Hepatocyte (in vitro differentiated cells): Measurements from ENCODE around the gene MDP1. TPM values are rescaled to one million over a fixed set of nuclear protein-coding genes. Genes with fewer than 3 reads are reported as not detected.
"Not testable (repeated sequence)": the region's sequence is repeated elsewhere in the genome, so short reads cannot be mapped to it uniquely, and the experiment has no call there.

Experiments
- DNase-seq: peaks from one replicate; pipeline ENCODE4 v3.0.0-alpha.2; 2016; ENCODE audit warnings: low spot score
- H2AFZ ChIP-seq: fragments of 200-600 bp; sonication (generic); 2 replicates; pipeline ENCODE4 v1.6.0; 2016; ENCODE audit warnings: antibody characterized with exemption, mild to moderate bottlenecking
- H3K27ac ChIP-seq: fragments of 200-600 bp; sonication (generic); 2 replicates; pipeline ENCODE4 v1.5.1; 2016; ENCODE audit warnings: mild to moderate bottlenecking
- H3K27me3 ChIP-seq: fragments of 200-600 bp; sonication (generic); 2 replicates; pipeline ENCODE4 v1.6.1; 2016
- H3K36me3 ChIP-seq: fragments of 200-600 bp; sonication (generic); replicated peaks from 2 replicates; pipeline ENCODE4 v1.5.1; 2016; ENCODE audit warnings: low read depth; ENCODE audit not compliant: insufficient read depth
- H3K4me1 ChIP-seq: fragments of 200-600 bp; sonication (generic); 2 replicates; pipeline ENCODE4 v1.5.1; 2016; ENCODE audit warnings: mild to moderate bottlenecking, moderate library complexity; ENCODE audit not compliant: insufficient read depth
- H3K4me2 ChIP-seq: fragments of 200-600 bp; sonication (generic); 2 replicates; pipeline ENCODE4 v1.6.0; 2016
- H3K4me3 ChIP-seq: fragments of 200-600 bp; sonication (generic); 2 replicates; pipeline ENCODE4 v1.5.1; 2016; ENCODE audit warnings: mild to moderate bottlenecking
- H3K79me2 ChIP-seq: fragments of 200-600 bp; sonication (generic); 2 replicates; pipeline ENCODE4 v1.6.0; 2017; ENCODE audit warnings: mild to moderate bottlenecking
- H3K9me2 ChIP-seq: fragments of 200-600 bp; sonication (generic); replicated peaks from 2 replicates; pipeline ENCODE4 v1.6.0; 2017; ENCODE audit warnings: mild to moderate bottlenecking; ENCODE audit not compliant: insufficient read depth
- H3K9me3 ChIP-seq: fragments of 200-600 bp; sonication (generic); 2 replicates; pipeline ENCODE4 v1.5.1; 2016; ENCODE audit warnings: low read depth, mild to moderate bottlenecking
- H4K20me1 ChIP-seq: fragments of 200-600 bp; sonication (generic); 2 replicates; pipeline ENCODE4 v1.6.0; 2016; ENCODE audit warnings: mild to moderate bottlenecking; ENCODE audit not compliant: insufficient read depth, poor library complexity, severe bottlenecking
- CTCF ChIP-seq: fragments of 200-600 bp; sonication (generic); IDR thresholded peaks from 2 replicates; pipeline ENCODE4 v1.5.1; 2016; ENCODE audit warnings: antibody characterized with exemption, mild to moderate bottlenecking; ENCODE audit not compliant: poor library complexity
- EZH2 ChIP-seq: fragments of 200-600 bp; sonication (generic); IDR thresholded peaks from 2 replicates; pipeline ENCODE4 v1.6.1; 2016; ENCODE audit warnings: antibody characterized with exemption, mild to moderate bottlenecking, borderline replicate concordance
- EZH2phosphoT487 ChIP-seq: fragments of 200-600 bp; sonication (generic); IDR thresholded peaks from one replicate; pipeline ENCODE4 v1.6.1; 2018; ENCODE audit warnings: antibody characterized with exemption, mild to moderate bottlenecking, low read depth, moderate library complexity; ENCODE audit not compliant: unreplicated experiment, severe bottlenecking
- WGBS: methylation state at CpG from one replicate; pipeline ENCODE4 v1.1.6; 2016; ENCODE audit warnings: low lambda C conversion rate; ENCODE audit errors: missing lambda C conversion rate; 5-methylcytosine and 5-hydroxymethylcytosine counted together
- polyA plus RNA-seq: library from polyadenylated mRNA; unstranded; fragments of >200 nt; fragmentation: Nextera tagmentation; extraction: Ambion mirVana; gene quantifications from 2 replicates; pipeline ENCODE4 v1.2.1, GENCODE V29; 2016
- total RNA-seq: library from RNA; depleted of rRNA; stranded (reverse); fragments of >200 nt; gene quantifications from 2 replicates; pipeline ENCODE4 v1.2.3, GENCODE V29; 2014

Gene MDP1
- total and polyA plus RNA-seq, 2 experiments from 2014 or later: 8.0 to 16.1 TPM

GRCh38 chr14:24206260-24207103 lies 9.4 kb downstream of the MDP1 start:
- no peak overlapping the region for H3K27ac ChIP-seq
- no peaks in the 10 kb centered on the region for H3K27me3 ChIP-seq
- TF ChIP-seq EZH2: no peak
- TF ChIP-seq CTCF: no peak
- TF ChIP-seq EZH2phosphoT487: no peak
- no peak overlapping the region for H2AFZ ChIP-seq
- H3K9me2 ChIP-seq: no peaks in the 10 kb centered on the region
- H4K20me1 ChIP-seq: no peaks in the 10 kb centered on the region
- H3K4me1 ChIP-seq: peaks cover 1% of the 10 kb centered on the region
- 97% methylated on average over 11 of the region's 11 CpGs for WGBS
- no peaks in the 10 kb centered on the region for H3K9me3 ChIP-seq
- H3K4me3 ChIP-seq: no peak overlapping the region
- DNase-seq: no peak
- peaks cover 5% of the 10 kb centered on the region for H3K79me2 ChIP-seq
- H3K4me2 ChIP-seq: no peak overlapping the region
- H3K36me3 ChIP-seq: no peaks in the 10 kb centered on the region

- H3K4me3 ChIP-seq: no peak overlapping the region
- H3K9me2 ChIP-seq: no peaks in the 10 kb centered on the region
- peaks cover 11% of the 10 kb centered on the region for H3K79me2 ChIP-seq
- TF ChIP-seq EZH2 (no peak), EZH2phosphoT487 (no peak), CTCF (no peak)
- WGBS: 96% methylated on average over 7 of the region's 7 CpGs
- no peaks in the 10 kb centered on the region for H3K27me3 ChIP-seq
- H3K36me3 ChIP-seq: no peaks in the 10 kb centered on the region
- no peak for DNase-seq
- no peaks in the 10 kb centered on the region for H4K20me1 ChIP-seq
- no peaks in the 10 kb centered on the region for H3K9me3 ChIP-seq
- no peak overlapping the region for H2AFZ ChIP-seq
- no peak overlapping the region for H3K27ac ChIP-seq
- H3K4me1 ChIP-seq: no peaks in the 10 kb centered on the region
- H3K4me2 ChIP-seq: no peak overlapping the region
Observed at GRCh38 chr14:24204163-24205146, 11.4 kb downstream of the MDP1 start.

GRCh38 chr14:24203249-24203886 lies 12.5 kb downstream of the MDP1 start:
- H3K4me2 ChIP-seq, DNase-seq, H3K27ac ChIP-seq, H3K4me3 ChIP-seq, H3K9me2 ChIP-seq, H3K4me1 ChIP-seq, H3K9me3 ChIP-seq, H2AFZ ChIP-seq, H3K36me3 ChIP-seq, H3K27me3 ChIP-seq, H4K20me1 ChIP-seq: not testable (repeated sequence)
- WGBS: 99% methylated on average over 16 of the region's 16 CpGs
- H3K79me2 ChIP-seq: peaks cover 18% of the 10 kb centered on the region

- not testable (repeated sequence) for H3K27ac ChIP-seq, H3K36me3 ChIP-seq
- 70% methylated on average over 8 of the region's 8 CpGs for WGBS
Observed at GRCh38 chr14:24202538-24202937, 13.3 kb downstream of the MDP1 start.

More at GRCh38 chr14:24202538-24202937, 13.3 kb downstream of the MDP1 start:
- H3K4me2 ChIP-seq, H3K9me3 ChIP-seq, H3K27me3 ChIP-seq, H3K9me2 ChIP-seq, H3K4me3 ChIP-seq, H3K4me1 ChIP-seq, H2AFZ ChIP-seq, H4K20me1 ChIP-seq, DNase-seq: not testable (repeated sequence)
- H3K79me2 ChIP-seq: peaks cover 25% of the 10 kb centered on the region
